ENCODE measurements around the gene GLI1. TPM values are rescaled to one million over a fixed set of nuclear protein-coding genes. Genes with fewer than 3 reads are reported as not detected.
"Not testable (repeated sequence)": the region's sequence is repeated elsewhere in the genome, so short reads cannot be mapped to it uniquely, and the experiment has no call there.

Gene GLI1
- 1 to 10 TPM in 1 of 2 donors, under 1 TPM in 1; 0.97 to 1.2 TPM for total RNA-seq
- long read RNA-seq, result 0 reads

- DNase-seq (no peak), ATAC-seq (peak; percentile 42 to 51)
- intact Hi-C loops (cut with DNase I), result loop anchor here in 1 of 2 donors (5.0 kb wide), 1 partner anchor 248 kb away; no protein-coding TSS in a partner anchor
Observed at GRCh38 chr12:57459750-57460467, at the start of gene GLI1. TSS of gene GLI1 (plus strand) at chr12:57459785. CDS start at chr12:57463692, 3,907 bp downstream.

- no peak for ATAC-seq
- no peak for DNase-seq
- intact Hi-C loops (cut with DNase I), result no loop called here
Observed at GRCh38 chr12:57410534-57410933, 49.1 kb upstream of the GLI1 start.

DNA sequence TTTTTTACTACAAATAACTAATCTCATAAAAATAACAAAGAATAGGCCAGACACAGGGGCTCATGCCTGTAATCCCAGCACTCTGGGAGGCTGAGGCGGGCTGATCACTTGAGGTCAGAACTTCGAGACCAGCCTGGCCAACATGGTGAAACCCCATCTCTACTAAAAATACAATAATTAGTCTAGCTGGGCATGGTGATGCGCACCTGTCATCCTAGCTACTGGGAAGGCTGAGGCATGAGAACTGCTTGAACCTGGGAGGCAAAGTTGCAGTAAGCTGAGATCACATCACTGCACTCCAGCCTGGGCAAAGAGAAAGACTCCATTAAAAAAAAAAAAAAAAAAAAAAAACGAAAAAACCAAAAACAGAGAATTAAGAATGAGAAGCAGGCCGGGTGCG is 45.4 kb upstream of the GLI1 start:
- ATAC-seq; intact Hi-C loops (cut with DNase I); DNase-seq: not testable (repeated sequence)

DNA sequence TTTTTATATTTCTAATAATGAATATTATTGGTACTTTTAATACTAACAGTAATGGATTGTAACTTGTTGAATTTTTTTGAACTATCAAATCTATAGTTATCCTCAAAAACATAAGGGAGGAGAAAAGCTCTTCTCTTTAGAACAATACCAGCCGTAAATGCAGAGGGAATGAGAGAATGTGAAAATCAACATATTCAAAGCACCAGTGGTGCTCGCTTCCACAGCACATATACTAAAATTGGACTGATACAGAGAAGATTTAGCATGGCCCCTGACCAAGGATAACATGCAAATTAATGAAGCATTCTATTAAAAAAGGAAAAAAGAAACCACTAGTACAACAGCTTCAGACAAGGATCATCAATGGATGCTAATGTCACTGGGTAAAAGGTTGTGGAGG is 44.5 kb upstream of the GLI1 start:
- ATAC-seq (no peak), DNase-seq (no peak)
- intact Hi-C loops (cut with DNase I), result no loop called here

DNA sequence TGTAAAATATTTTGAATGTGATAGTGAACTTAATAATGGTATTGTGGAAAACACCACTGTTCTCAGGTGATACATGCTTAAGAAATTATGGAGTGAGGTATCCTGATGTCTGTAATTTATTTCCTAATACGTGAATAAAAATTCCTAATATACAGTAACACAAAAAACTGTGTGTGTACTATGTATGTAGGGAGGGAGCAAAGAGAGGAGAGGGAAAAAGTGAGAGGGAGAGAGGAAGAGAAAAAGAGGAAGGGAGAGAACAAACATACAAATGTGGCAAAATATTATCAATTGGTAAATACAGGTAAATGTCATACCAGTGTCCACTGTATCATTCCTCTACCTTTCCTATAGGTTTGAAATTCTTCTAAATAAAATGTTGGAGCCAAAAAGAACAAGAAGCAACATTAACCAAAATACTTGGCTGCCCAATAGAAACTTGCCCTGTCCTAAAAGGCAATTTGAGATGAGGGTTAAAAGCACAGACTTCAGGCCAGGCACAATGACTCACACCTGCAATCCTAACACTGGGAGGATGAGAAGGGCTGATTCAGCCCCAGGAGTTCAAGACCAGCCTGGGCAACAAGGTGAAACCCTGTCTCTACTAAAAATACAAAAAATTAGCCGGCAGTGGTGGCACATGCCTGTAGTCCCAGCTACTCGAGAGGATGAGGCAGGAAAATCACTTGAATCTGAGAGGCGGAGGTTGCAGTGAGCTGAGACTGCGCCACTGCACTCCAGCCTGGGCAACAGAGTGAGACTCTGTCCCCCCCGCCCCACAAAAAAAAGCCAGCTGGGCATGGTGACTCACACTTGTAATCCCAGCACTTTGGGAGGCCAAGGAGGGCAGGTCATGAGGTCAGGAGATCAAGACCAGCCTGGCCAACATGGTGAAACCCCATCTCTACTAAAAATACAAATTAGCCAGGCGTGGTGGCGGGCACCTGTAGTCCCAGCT is 43.3 kb upstream of the GLI1 start:
- ATAC-seq (peak in 1 of 2 donors; percentile 29), DNase-seq (no peak)
- intact Hi-C loops (cut with DNase I), result no loop called here

DNA sequence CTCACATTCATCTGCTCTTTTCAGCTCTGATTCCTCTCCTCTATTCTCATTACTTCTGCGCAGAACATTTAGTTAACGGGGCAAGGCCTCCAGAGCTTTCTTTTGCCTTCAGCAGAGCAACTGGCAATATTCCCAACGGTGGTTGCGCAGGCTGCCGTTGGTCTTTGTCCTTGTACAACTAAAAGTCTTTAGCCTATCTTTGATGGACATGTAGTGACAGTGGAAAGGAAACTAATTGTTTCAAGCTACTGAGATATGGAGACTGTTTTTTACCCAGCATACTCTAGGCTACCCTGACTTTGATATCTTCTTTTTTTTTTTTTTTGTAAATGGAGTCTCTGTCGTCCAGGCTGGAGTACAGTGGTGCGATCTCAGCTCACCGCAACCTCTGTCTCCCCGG is 41.3 kb upstream of the GLI1 start:
- intact Hi-C loops (cut with DNase I), result no loop called here
- DNase-seq (no peak), ATAC-seq (no peak)

- intact Hi-C loops (cut with DNase I), result no loop called here
- DNase-seq, result no peak
- ATAC-seq, result no peak
Observed at GRCh38 chr12:57419495-57419894, 40.1 kb upstream of the GLI1 start.

DNA sequence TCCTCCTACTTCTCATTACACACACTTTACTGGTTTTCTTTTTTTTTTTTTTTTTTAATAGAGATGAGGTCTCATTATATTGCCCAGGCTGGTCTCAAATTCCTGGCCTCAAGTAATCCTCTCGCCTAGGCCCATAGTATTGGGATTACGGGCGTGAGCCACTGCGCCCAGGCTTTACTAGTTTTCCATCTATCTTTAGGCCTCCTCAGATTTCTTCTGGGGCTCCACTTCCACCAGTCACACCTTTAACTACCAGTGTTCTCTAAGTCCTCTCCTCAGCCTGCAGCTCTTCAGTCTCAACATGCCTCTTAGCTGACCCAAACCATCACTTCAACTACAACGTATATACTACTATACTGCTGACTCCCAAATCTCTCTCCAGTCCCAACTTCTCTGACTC is 39.1 kb upstream of the GLI1 start:
- ATAC-seq (no peak), DNase-seq (no peak)
- intact Hi-C loops (cut with DNase I), result no loop called here

DNA sequence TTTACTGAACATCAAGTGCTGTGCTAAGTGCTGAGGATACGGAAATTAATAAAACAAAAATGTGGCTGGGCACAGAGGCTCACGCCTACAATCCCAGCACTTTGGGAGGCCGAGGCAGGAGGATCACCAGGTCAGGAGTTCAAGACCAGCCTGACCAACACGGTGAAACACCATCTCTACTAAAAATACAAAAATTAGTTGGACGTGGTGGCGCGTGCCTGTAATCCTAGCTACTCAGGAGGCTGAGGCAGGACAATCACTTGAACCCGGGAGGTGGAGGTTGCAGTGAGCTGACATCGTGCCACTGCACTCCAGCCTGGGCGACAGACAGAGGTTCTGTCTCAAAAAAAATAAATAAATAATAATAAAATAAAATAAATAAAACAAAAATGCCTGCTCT is 32.6 kb upstream of the GLI1 start:
- ATAC-seq; intact Hi-C loops (cut with DNase I); DNase-seq: not testable (repeated sequence)

GRCh38 chr12:57428965-57429364 is 30.6 kb upstream of the GLI1 start:
- DNase-seq (no peak), ATAC-seq (no peak)
- intact Hi-C loops (cut with DNase I), result no loop called here

DNA sequence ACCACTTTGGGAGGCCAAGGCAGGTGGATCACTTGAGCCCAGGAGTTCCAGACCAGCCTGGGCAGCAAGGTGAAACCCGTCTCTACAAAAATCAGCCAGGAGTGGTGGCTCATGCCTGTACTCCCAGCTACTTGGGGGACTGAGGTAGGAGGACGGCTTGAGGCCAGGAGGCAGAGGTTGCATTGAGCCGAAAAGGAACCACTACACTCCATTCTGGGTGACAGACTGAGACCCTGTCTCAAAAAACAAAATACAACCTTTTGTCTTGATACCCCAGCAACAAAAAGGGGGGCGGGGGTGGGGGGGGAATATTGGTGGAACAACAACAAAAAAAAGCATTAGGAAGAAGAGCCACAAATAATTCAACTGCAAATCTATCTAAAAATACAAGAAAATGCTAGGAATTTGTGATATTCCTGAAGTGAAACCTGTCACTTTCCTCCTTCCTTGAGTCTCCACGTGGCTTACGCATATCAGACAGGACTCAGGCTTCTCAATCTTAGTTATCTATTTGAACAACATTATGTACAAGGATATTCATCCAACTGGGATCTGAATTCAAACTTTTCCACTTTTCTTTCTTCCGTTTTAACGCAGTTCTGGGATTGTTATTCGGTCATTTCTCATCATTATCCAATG is 30.0 kb upstream of the GLI1 start:
- ATAC-seq (no peak), DNase-seq (no peak)
- intact Hi-C loops (cut with DNase I), result no loop called here

DNA sequence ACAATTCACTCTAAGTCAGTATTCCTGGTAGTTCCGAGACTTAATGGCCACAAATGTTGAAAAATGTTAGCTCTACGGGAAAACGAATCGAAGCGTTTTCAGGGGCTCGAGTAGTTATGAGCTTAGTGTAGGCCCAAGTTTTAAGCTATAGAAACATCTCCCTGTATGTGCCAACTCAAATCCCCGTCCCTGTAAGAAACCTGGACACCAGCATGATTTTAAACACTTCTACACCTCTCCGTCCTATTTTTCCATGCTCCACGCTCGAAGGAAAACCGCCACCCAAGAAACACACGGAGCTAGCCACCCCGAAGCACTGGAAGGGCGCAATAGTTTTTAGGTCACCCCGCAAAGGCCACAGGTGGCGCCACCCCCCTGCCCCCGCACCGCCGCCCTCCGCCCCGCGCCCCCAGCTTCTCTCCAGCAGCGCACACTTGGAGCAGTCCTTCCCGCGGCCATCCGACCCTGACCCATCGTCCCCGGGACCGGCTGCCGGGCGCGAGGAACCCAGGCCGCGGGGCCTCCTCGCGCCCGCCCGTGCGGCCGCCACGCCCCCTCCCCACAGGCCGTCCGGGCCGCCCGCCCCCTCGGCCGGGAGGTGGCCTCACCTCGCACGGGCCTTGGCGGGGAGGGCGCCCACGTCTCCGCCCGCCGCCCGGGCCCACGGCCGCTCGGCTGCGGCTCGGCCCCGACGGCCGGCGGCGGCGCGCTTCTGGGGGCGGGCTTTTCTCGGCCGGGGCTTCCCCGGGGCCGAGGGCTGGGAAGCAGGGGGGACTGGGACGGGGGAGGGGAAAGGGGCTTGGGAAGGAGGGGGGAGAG is 29.3 kb upstream of the GLI1 start:
- DNase-seq (peak; percentile 61), ATAC-seq (peak; percentile 85 to 87)
- intact Hi-C loops (cut with DNase I), result no loop called here

- intact Hi-C loops (cut with DNase I), result no loop called here
- peak; percentile 98 to 99 for ATAC-seq
- peak; percentile 96 for DNase-seq
Observed at GRCh38 chr12:57430931-57431566, 28.5 kb upstream of the GLI1 start, which contains the start of gene R3HDM2. TSS of gene R3HDM2 (minus strand) at chr12:57431043. CDS start at chr12:57310428, 120,615 bp downstream.

GRCh38 chr12:57431654-57432188 is 27.9 kb upstream of the GLI1 start:
- intact Hi-C loops (cut with DNase I), result no loop called here

GRCh38 chr12:57433370-57433769 is 26.2 kb upstream of the GLI1 start:
- no peak for DNase-seq
- ATAC-seq, result no peak
- intact Hi-C loops (cut with DNase I), result no loop called here

More at GRCh38 chr12:57431654-57432188, 27.9 kb upstream of the GLI1 start:
- ATAC-seq (no peak), DNase-seq (no peak)

DNA sequence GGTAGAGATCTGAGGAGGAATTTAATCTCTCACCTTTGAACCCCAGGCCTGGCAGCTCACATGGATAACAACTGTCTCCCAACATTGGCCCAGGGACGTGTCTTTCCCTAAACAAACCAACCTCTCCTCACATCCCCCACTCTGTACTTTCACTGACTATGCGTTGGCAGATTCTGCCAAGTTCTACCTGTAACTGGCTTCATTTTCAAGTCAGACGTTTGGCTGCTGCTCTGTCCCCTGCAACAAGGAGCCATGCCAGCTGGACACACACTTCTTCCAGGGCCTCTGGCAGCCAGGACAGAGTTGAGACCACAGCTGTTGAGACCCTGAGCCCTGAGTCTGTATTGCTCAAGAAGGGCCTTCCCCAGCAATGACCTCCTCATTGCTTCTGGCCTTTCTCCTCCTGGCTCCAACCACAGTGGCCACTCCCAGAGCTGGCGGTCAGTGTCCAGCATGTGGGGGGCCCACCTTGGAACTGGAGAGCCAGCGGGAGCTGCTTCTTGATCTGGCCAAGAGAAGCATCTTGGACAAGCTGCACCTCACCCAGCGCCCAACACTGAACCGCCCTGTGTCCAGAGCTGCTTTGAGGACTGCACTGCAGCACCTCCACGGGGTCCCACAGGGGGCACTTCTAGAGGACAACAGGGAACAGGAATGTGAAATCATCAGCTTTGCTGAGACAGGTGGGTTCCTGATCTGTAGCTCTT is 24.9 kb upstream of the GLI1 start, which contains the start of gene INHBC:
INHBC (plus strand) TSS at position 268 of the 707 bp plus-strand sequence; CDS start at position 371, 103 bp downstream.
- no peak for DNase-seq
- intact Hi-C loops (cut with DNase I), result no loop called here
- no peak for ATAC-seq

DNA sequence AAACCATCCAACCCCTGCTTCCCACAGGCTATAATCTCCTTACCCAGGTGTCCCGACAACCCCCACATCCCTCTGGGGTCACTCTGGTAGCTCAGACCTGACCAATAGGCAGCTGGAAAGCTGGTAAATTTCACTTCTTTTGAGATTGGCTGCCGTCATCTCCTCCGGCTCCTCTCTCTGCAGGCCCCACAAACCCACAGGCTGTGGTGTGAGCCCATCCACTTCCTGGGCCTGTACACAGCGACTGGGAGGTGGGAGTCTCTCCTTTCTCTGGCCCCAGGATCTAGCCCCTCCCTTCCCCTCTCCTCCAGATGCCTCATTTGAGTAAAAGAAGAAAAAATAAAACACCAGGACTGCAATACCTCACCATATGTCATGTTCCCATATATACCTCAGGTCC is 24.3 kb upstream of the GLI1 start:
- ATAC-seq (no peak), DNase-seq (no peak)
- intact Hi-C loops (cut with DNase I), result no loop called here
